HG03575 (cell line): ENCODE data around the gene CENPX.

Source experiments
- ATAC-seq: cut with Tn5 transposase; IDR thresholded peaks from one replicate; pipeline ENCODE4 v1.9.1; 2021; ENCODE audit not compliant: unreplicated experiment, insufficient number of reproducible peaks, low FRiP score; ENCODE audit errors: extremely low read depth

Gene CENPX

DNA sequence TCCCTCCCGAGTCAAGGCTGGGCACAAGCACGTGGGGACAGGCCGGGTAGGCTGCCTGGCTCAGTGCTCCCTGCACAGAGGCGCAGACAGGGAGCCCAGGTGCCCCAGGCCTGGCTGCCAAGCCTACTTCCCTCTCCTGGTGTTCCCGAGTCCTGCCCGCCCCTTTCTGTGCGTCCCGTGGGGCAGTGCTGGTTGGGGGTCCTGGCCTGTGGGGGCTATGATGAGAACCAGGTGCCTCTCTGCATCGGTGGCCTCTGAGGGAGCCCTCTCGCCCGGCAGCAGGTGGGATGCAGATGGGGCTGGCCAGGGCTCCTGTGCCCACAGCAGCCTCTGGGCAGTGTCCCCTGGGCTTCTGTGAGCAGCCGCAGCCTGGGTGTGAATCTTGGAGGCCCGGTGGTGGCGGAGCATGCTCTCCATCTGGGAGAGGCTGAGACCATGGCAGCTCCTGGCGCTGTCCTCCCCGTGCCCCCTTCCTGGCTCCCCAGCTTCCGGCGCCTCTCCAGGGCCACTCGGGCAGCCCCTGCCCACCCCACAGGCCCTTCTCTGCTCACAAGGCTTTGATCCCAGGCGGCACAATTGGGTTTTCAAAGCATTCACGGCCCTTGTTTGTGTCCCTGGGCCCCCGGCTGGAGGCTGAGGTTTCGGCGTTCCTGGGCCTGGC, 7.2 kb downstream of the CENPX start:
- ATAC-seq, result no peak

DNA sequence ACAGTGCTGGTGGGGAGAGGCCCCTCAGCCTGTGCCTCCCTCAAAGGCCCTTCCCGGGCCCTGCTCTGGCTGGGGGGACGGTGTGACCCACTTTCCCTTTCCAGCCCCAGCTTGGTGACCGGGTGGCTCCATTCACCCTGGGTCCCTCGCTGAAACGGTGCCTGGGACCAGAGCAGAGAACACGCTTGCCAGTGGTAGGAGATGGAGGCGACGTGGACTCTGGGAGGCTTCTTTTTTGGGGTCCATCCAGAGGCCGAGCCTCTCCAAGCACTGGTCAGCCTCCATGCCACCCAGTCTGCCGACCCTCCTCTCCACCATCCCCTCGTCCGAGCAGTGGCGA, 7.7 kb downstream of the CENPX start:
- no peak for ATAC-seq

DNA sequence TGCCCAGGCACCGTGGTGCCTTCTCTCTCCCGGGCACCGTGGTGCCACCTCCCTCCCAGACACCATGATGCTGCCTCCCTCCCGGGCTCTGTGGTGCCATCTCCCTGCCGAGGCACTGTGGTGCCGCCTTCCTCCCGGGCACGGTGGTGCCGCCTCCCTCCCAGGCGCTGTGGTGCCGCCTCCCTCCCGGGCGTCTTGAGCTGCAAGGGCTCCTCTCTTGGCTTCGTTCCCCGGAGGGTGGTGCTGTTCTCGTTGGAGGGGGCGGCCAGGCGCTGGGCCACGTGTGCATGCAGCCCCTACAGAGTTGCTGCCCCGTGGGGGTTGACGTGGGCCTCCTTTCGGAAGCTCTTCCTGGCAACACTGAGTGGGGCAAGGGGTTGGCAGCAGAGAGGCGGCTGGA, 8.2 kb downstream of the CENPX start:
- no peak for ATAC-seq

DNA sequence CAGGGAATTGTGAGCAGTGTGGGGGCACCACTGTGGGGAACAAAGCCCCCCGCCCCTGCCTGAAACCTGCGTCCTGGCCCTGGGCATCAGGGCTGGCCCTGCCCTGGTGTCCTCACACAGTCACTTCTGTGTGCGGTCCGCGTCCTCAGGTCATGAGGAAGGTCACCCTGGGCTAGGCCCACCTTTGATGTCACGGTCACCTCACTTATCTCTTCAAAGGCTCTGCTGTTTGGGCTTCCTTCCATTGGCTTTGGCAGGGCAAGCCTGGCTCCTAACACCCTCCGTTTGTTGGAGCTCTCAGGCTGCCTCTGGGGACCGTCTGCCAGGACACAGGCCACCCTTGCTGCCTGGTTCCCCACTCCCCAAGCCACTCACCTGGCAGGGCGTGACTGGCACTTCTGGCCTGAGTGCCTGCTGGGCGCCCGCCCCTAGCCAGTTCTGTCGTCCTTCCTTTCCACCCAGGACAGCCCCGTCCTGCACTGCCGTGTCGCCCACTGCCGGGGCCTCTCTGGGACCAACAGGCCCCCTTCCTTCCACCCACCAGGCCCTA, 8.8 kb downstream of the CENPX start:
- no peak for ATAC-seq

DNA sequence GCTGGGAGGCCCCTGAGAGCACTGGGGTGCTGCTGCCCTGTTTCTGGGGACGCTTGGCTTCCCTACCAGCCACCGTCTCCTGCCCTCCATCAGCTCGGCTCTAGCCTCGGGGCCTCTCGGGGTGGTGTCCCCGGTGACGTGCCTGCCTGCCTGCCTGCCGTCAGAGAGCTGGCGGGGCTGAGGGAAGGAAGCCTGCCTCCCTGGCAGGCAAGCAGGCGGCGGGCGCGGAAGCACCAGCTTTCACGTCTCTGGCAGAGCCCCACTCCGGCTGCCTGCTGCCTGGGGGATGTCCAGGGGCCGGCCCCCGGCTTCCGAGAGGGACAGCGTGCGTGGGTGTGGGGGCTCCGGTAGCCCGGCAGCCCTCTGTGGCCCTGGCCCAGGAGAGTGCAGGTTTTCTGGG, 9.3 kb downstream of the CENPX start:
- ATAC-seq, result no peak

DNA sequence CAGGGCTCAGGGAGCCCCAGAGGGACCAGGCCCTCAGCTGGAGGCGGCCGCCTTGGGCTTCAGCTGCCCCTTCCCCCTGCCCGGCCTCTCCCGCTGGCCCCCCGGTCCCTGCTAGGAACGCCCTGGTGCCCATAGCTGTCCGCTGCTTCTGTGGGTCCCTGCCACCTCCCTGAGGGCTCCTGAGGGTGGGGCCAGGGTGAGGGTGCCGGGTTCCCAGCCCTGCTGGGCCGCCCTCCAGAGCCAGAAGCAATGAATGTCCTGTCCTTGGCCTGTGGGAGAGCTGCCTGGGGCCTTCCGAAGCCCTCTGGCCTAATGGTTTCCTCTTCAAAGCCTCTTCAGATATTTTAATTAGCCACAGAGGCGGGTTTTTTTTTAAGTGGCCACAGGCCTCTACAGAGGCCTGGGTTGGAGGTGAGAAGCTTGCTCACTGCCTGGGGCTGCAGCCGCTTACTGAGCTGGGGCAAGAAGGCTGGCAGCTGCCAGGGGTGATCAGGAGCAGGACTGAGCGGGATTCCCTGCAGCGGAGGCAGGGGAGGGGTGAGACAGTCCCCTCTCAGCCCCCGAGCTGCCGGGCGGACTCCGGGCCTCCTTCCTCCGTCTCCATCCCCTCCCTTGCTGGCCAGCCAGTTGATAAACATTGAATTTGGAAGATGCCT, 9.9 kb downstream of the CENPX start:
- ATAC-seq, result no peak

DNA sequence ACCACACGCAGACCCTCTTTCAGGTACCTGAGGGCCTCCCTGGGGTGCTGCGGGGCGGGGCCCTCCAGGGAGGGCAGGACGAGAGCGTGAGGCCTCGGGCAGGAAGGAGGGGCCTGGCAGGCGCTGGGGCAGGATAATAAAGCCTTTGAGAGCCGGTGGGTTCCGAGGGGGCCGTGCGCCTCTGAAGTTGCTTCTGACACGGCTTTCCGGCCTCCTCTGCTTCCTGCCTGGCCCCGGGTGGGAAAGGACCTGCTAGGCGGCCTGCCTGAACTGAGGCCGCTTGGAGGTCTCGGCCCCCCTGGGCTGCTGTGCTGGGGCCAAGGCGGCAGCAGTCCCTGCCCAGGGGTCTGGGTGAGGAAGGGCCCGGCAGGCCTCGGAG, 10.4 kb downstream of the CENPX start:
- ATAC-seq, result no peak

DNA sequence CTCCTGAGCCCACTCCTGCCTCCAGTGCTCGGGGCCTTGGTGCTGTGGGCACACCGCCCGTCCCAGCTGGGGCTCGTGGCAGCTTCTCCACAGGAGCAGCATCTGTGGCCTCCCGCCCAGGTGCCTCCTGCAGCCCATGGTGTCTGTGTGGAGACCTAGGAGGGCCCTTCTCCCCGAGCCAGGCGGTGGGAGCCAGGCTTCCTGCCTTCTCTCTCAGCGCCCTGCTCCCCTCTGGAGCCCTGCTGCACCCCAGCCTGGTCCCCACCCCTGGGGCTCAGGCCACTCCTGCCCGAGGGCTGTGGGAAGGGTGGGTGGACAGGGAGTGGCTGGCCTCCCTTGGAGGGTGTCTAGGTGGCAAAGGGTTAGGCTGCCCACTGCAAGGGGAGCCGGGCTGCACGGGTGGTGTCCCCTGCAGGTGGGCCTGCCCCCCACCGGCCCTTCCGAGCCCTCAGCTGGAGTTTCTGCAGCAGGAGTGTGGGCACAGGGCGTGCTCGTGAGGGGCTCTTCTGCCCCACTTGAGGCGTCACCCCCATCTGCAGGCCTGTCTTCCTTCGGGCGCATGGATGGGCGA, 11.0 kb downstream of the CENPX start:
- no peak for ATAC-seq

DNA sequence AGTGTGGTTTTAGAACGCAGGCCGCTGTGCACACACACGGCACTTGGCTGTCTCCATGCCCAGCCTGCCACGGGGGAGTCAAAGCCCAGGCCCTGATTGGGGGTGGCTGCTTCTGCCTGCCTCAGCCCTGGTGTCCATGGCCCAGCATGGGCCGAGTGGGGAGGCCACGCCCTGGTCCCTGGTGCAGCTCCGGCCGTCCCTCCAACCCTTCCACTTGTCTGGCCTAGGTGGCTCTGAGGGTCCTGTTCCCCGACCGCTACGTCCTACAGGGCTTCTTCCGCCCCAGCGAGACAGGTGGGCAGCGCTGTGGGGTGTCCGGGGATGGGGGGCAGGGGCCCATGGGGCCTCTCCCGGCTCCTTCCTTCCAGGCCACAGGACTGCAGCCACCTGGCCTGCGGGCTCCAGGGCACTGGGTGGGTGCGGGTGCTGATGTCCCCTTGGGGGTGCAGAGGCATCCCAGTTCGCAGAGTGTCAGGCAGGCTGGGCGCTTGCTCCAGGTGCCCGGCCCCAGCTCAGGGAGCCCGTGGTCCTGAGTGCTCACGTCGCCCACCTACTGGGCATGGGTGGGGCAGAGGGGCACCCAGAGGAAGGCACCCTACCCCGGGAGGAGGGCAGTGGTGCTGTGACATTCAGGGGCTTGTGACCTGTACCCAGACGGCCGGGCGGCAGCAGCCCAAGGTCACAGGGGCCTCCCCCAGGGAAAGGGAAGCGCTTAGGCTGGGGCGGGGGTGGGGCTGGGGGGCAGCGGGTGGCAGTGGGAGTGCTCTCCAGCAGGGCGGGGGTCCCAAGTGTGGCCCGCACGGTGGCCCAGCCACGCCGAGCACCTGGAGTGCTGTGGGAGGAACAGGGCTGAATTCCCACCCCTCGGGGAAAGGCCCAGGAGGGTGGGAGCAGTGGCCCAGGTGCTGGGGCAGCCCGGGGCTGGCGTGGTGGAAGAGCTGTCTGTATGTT, 11.8 kb downstream of the CENPX start:
- ATAC-seq, result no peak

DNA sequence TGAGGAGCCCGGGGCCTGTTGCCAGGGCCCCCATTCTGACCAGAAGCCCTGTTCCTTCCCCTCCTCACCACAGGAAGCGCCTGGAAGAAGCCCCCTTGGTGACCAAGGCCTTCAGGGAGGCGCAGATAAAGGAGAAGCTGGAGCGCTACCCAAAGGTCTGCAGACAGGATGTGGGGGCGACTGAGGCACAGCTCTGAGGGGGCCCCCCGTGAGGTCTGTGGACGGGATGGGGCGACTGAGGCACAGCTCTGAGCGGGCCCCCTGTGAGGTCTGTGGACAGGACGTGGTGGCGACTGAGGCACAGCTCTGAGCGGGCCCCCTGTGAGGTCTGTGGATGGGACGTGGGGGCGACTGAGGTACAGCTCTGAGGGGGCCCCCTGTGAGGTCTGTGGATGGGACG, 13.3 kb downstream of the CENPX start:
- ATAC-seq, result no peak

DNA sequence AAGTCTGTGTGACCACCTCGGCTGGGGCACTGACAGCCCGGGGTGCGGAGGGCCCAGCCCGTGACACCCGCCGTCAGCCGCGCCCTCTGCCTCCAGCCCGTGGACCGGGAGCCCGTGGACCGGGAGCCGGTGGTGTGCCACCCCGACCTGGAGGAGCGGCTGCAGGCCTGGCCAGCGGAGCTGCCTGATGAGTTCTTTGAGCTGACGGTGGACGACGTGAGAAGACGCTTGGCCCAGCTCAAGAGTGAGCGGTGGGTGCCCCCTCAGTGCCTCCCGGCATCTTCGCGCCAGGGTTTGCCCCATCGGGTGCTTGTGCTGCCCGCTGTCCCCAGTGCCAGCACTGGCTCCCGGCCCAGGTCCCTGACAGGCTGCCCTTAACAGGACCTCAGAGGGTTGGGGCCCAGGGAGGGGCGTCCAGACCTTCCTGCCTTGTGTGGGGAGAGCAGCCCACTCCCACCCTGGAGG, 13.7 kb downstream of the CENPX start:
- no peak for ATAC-seq

DNA sequence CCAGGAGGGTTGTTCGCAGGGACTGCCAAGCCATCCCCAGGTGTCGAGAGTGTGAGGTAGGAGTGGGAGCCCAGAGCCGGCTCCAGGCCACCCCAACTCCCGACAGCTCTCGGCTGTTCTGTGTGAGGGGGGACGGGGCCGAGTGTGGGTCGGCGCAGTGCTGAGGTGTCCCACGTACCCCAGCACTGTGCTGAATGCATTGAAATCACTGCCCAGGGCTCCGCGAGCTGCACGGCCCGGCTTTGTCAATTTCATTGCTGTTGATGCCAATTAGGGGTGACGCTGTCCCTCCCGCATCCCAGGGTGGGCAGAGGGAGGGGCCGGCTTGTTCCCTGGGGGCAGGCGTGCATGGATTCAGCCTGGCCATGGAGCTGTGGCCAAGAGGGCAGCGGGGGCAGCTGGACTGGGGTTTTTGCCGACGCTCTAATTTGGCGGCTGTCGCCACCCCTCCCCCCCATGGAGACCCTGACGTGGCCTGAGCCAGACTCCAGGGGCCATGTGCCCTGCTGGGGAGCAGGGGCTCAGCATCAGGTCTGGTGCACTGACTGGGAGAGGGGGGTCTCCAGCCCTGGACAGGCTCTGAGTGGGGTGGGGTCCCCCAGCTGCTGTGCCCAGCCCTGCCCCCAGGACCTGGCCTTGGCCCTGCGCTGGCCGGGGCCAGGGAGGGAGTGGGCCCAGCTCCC, 14.3 kb downstream of the CENPX start:
- no peak for ATAC-seq

DNA sequence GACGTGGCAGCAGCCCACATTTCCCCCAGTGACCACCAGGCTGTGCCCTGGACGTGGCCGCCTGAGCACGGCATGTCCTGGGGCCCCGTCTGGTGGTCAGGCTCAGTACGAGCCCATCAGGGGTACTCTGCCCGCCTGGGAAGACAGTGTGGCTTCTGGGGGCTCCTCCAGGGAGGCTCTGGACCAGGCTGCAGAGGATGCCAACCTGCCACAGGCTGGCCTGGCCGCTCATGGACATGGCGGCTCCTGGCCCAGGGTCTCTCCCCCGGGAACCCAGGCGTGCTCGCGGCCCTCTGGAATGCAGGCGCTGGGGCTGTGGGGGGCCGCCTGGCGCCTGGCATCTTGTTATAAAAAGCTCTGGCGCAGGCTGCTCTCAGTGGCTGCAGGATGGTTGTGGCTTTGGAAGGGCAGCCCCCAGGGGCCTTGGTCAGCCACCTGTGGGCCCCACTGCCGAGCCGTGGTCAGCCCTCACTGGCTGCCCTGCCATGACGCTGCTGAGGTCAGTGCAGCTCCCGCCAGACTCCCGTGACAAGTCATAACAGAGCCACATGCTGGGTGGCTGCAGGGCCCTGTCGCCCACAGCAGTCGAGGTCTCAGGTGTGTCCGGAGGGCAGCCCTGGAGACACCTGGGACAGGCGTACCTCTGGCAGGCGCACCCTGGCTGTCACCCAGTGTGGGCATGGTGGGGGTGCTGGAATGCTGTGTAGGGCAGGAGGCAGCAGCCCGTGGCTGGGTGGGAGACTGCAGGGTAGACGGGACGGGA, 15.0 kb downstream of the CENPX start:
- ATAC-seq, result no peak

DNA sequence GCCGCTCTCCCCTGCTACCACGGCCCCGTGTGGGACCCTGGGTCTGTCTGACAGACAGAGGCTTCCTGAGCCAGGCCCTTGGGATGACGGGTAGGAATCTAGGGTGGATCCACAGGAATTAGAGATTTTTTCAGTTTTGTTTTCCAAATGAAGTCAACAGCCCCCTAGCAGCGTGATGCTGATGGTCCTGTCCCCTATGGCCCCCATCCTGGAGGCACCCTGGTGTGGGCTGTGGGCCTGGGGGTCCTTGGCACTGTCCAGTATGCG, 15.5 kb downstream of the CENPX start:
- no peak for ATAC-seq

DNA sequence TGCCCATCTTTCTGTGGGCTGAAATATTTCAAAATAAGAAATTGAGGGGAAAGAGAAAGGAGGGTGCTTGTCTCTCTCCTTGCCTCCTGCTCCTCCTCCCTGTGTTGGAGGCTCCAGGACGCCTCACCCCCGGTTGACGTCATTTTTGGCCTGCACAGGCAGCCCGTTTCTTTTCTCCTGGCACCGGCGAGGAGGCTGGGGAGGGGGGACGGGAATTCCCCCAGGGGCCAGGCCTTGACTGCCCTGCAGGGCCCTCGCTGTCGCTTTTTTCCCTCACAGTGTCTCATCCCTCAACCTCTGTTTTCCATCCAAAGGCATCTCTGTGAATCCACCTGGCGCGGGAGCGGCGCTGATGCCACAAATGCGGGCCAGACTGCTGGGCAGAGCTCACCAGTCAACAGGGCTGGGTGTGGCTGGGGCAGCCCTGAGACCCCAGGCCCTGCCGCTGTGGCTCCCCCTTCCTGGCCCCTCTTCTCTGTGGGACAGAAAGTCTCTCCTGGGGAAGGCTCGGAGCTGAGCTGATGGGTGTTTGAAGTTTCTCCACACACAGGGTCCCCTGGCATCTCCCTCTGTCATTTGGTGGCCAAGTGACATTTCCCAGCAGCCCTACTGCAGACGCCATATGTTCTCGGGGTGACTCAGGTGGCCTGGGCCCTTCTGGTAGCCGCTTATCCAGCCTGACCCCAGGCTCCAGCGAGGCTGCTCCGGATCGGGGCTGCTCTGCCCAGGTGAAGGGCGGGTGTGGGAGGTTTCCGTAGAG, 16.0 kb downstream of the CENPX start:
- ATAC-seq, result no peak

DNA sequence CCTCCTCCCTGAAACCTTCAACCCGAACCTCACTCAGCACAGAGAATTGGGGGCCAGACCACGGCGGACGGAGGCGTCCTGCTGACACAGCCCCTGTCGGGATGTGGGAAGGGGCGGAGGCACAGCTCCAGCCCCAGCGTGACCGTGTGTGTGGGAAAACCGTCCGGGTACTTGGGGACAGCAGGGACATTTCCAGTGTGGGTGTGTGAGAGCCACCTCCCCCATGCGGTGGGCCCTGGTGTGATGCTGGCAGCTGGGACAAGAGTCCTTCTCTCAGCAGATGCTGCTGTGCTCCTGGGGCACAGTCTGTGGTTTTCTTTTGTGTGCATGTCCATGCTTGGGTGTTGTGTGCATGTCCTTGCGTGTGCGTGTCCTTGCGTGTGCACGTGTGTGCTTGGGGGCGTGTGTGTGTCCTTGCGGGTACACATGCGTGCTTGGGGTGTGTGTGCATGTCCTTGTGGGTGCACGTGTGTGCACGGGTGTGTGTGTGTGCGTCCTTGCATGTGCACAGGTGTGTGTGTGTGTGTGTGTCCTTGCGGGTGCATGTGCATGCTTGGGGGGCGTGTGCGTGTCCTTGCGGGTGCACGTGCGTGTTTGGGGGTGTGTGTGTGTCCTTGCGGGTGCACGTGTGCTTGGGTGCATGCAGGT, 16.9 kb downstream of the CENPX start:
- ATAC-seq, result no peak
